Keratinocyte (primary cell): Measurements from ENCODE around the gene TIMP2. TPM values are rescaled to one million over a fixed set of nuclear protein-coding genes. Genes with fewer than 3 reads are reported as not detected.

Experiments used
- DNase-seq: peaks from one replicate; pipeline ENCODE4 v3.0.0-alpha.2; 2011; ENCODE audit warnings: low read depth, missing footprints, low spot score
- FAIRE-seq: peaks from 2 replicates; lab custom pipeline; 2011; peaks lifted over from hg19 to GRCh38; lab: Jason Lieb, UNC
- H2AFZ ChIP-seq: 2 replicates; pipeline ENCODE4 v1.6.0; 2012; ENCODE audit warnings: low read length, control low read depth, inconsistent platforms; ENCODE audit not compliant: control insufficient read depth
- H3K27ac ChIP-seq: 2 replicates; pipeline ENCODE4 v1.5.1; 2011; ENCODE audit warnings: low read length; ENCODE audit not compliant: control insufficient read depth, insufficient read depth
- H3K27me3 ChIP-seq: 3 replicates; pipeline ENCODE4 v1.6.0; 2011; ENCODE audit warnings: low read length; ENCODE audit not compliant: control insufficient read depth, insufficient read depth; ENCODE audit errors: extremely low read depth
- H3K36me3 ChIP-seq, 2 experiments: 2 replicates in 1 of 2; 3 replicates in 1 of 2; pipeline ENCODE4 v1.5.1; 2011; ENCODE audit warnings: low read length in 2 of 2, mild to moderate bottlenecking in 1 of 2; ENCODE audit not compliant: control insufficient read depth in 2 of 2, insufficient read depth in 2 of 2; ENCODE audit errors: extremely low read depth in 1 of 2
- H3K4me1 ChIP-seq: 3 replicates; pipeline ENCODE4 v1.5.1; 2011; ENCODE audit warnings: low read length; ENCODE audit not compliant: control insufficient read depth, insufficient read depth; ENCODE audit errors: extremely low read depth
- H3K4me2 ChIP-seq: 3 replicates; pipeline ENCODE4 v1.6.0; 2011; ENCODE audit warnings: low read depth, low read length; ENCODE audit not compliant: control insufficient read depth, insufficient read depth; ENCODE audit errors: extremely low read depth
- H3K4me3 ChIP-seq, 3 experiments: fragments of 200-600 bp in 1 of 3; sonication (generic) in 1 of 3; 2 replicates in 2 of 3; 3 replicates in 1 of 3; pipeline ENCODE4 v1.5.1; 2011 to 2016; ENCODE audit warnings: low read length in 3 of 3, mild to moderate bottlenecking in 3 of 3, control low read depth in 2 of 3, inconsistent platforms in 1 of 3, low read depth in 1 of 3, mixed read lengths in 1 of 3, mixed run types in 1 of 3, moderate library complexity in 1 of 3; ENCODE audit not compliant: control insufficient read depth in 2 of 3, insufficient read depth in 2 of 3; ENCODE audit errors: extremely low read depth in 1 of 3
- H3K79me2 ChIP-seq: 2 replicates; pipeline ENCODE4 v1.6.0; 2012; ENCODE audit warnings: low read length; ENCODE audit not compliant: control insufficient read depth, insufficient read depth
- H3K9ac ChIP-seq: 3 replicates; pipeline ENCODE4 v1.6.0; 2011; ENCODE audit warnings: low read length; ENCODE audit not compliant: control insufficient read depth, insufficient read depth; ENCODE audit errors: extremely low read depth
- H3K9me1 ChIP-seq: 3 replicates; pipeline ENCODE4 v1.6.0; 2011; ENCODE audit warnings: low read length; ENCODE audit not compliant: control insufficient read depth, insufficient read depth; ENCODE audit errors: extremely low read depth
- H3K9me3 ChIP-seq: 2 replicates; pipeline ENCODE4 v1.5.1; 2012; ENCODE audit warnings: low read depth, low read length; ENCODE audit not compliant: control insufficient read depth
- H4K20me1 ChIP-seq: 3 replicates; pipeline ENCODE4 v1.6.0; 2011; ENCODE audit warnings: low read length; ENCODE audit not compliant: control insufficient read depth, insufficient read depth; ENCODE audit errors: extremely low read depth
- EZH2 ChIP-seq: IDR thresholded peaks from one replicate; pipeline ENCODE4 v1.6.1; 2012; ENCODE audit warnings: inconsistent platforms, mild to moderate bottlenecking, low read length, moderate library complexity
- dilution Hi-C: fragments of 300-500 bp; cut with MboI; formaldehyde crosslinking; loops from one replicate; pipeline ENCODE4 v1.7.0; 2020; ENCODE audit warnings: low sequenced_read_pairs; ENCODE audit not compliant: extremely low pct_ligation_motif_present
- polyA plus RNA-seq, 5 experiments: library from polyadenylated mRNA; depleted of rRNA in 3 of 5; stranded (reverse) in 3 of 5; stranded (forward) in 1 of 5; unstranded in 1 of 5; fragments of >200 nt; gene quantifications; 1 replicate in 1 of 5; 2 replicates in 3 of 5; 3 replicates in 1 of 5; pipeline versions ENCODE4 v1.2.1 to v1.2.3, GENCODE V29; 2011 to 2012; ENCODE audit warnings: missing spikeins in 2 of 5, low read depth in 1 of 5, low replicate concordance in 1 of 5
- TF ChIP-seq, protein P1 (sequence below), 3 experiments: IDR thresholded peaks in 1 of 3; conservative IDR thresholded peaks in 1 of 3; optimal IDR thresholded peaks in 1 of 3; 2 replicates in 2 of 3; 3 replicates in 1 of 3; pipeline versions ENCODE3 to v1.5.1; 2011; ENCODE audit warnings: low read length in 3 of 3, mild to moderate bottlenecking in 3 of 3, moderate library complexity in 2 of 3, control low read depth in 1 of 3, inconsistent platforms in 1 of 3; ENCODE audit not compliant: insufficient read depth in 2 of 3; ENCODE audit errors: extremely low read depth in 1 of 3

Gene TIMP2
- polyA plus RNA-seq, 1 donor (not counting 4 experiments of a cell fraction or from before 2014, with no cell fraction given), result 1.2 TPM

- Histone ChIP-seq H3K36me3 (no peaks in the 10 kb centered on the region), H3K4me2 (no peak overlapping the region), H3K9ac (no peak overlapping the region), H3K4me3 (no peak overlapping the region), H3K9me3 (no peaks in the 10 kb centered on the region), H3K9me1 (no peaks in the 10 kb centered on the region), H3K79me2 (no peaks in the 10 kb centered on the region), H3K27ac (no peak overlapping the region), H4K20me1 (no peaks in the 10 kb centered on the region), H3K27me3 (peaks cover 9% of the 10 kb centered on the region), H3K4me1 (peaks cover 15% of the 10 kb centered on the region), H2AFZ (no peak overlapping the region)
- FAIRE-seq, result no peak
- TF ChIP-seq, protein P1, sequence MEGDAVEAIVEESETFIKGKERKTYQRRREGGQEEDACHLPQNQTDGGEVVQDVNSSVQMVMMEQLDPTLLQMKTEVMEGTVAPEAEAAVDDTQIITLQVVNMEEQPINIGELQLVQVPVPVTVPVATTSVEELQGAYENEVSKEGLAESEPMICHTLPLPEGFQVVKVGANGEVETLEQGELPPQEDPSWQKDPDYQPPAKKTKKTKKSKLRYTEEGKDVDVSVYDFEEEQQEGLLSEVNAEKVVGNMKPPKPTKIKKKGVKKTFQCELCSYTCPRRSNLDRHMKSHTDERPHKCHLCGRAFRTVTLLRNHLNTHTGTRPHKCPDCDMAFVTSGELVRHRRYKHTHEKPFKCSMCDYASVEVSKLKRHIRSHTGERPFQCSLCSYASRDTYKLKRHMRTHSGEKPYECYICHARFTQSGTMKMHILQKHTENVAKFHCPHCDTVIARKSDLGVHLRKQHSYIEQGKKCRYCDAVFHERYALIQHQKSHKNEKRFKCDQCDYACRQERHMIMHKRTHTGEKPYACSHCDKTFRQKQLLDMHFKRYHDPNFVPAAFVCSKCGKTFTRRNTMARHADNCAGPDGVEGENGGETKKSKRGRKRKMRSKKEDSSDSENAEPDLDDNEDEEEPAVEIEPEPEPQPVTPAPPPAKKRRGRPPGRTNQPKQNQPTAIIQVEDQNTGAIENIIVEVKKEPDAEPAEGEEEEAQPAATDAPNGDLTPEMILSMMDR (optimal IDR thresholded peaks at IDR 0.05 in 1 of 3, IDR thresholded peaks at IDR 0.05 in 1 of 3, conservative IDR thresholded peaks at IDR 0.05 in 1 of 3; ENCODE audit: extremely low read depth in 1 of 3, insufficient read depth in 2 of 3, low read length in 3 of 3), result no peak
- no peak for TF ChIP-seq EZH2
- dilution Hi-C loops, result no loop called here
- DNase-seq, result no peak
Observed at GRCh38 chr17:78919861-78920450, 5.2 kb downstream of the TIMP2 start.

- Histone ChIP-seq H3K79me2 (no peaks in the 10 kb centered on the region), H3K36me3 (no peaks in the 10 kb centered on the region), H3K4me3 (no peak overlapping the region), H3K27ac (no peak overlapping the region), H3K4me1 (peaks cover 11% of the 10 kb centered on the region), H3K27me3 (peaks cover 2% of the 10 kb centered on the region), H3K9me1 (no peaks in the 10 kb centered on the region), H2AFZ (no peak overlapping the region), H3K9me3 (no peaks in the 10 kb centered on the region), H3K4me2 (no peak overlapping the region), H3K9ac (no peak overlapping the region), H4K20me1 (no peaks in the 10 kb centered on the region)
- DNase-seq (no peak), FAIRE-seq (no peak)
- TF ChIP-seq EZH2, result no peak
- TF ChIP-seq, protein P1 (optimal IDR thresholded peaks at IDR 0.05 in 1 of 3, IDR thresholded peaks at IDR 0.05 in 1 of 3, conservative IDR thresholded peaks at IDR 0.05 in 1 of 3; ENCODE audit: extremely low read depth in 1 of 3, insufficient read depth in 2 of 3, low read length in 3 of 3), result no peak
- dilution Hi-C loops, result no loop called here
Observed at GRCh38 chr17:78918979-78919378, 6.2 kb downstream of the TIMP2 start.
